Muscle layer of colon (tissue), 2 donors: ENCODE results near the gene MAP3K5.

Experiments
- H3K27ac ChIP-seq: one replicate; pipeline ENCODE4 v1.7.0; 2013; ENCODE audit warnings: low read depth, mild to moderate bottlenecking, low read length, moderate library complexity
- H3K27me3 ChIP-seq, 2 donors: one replicate each; pipeline ENCODE4 v1.7.0; 2013; ENCODE audit warnings: low read length in 2 of 2, mild to moderate bottlenecking in 2 of 2; ENCODE audit not compliant: insufficient read depth in 2 of 2, control insufficient read depth in 1 of 2
- H3K36me3 ChIP-seq: one replicate; pipeline ENCODE4 v1.7.0; 2013; ENCODE audit warnings: mild to moderate bottlenecking, low read length; ENCODE audit not compliant: insufficient read depth
- H3K4me1 ChIP-seq: one replicate; pipeline ENCODE4 v1.7.0; 2013; ENCODE audit warnings: mild to moderate bottlenecking, low read length; ENCODE audit not compliant: insufficient read depth
- H3K4me3 ChIP-seq, 2 donors: one replicate each; pipeline ENCODE4 v1.7.0; 2013; ENCODE audit warnings: low read length in 2 of 2, low read depth in 1 of 2, mild to moderate bottlenecking in 1 of 2, moderate library complexity in 1 of 2
- H3K9ac ChIP-seq: one replicate; pipeline ENCODE4 v1.7.0; 2013; ENCODE audit warnings: low read length
- H3K9me3 ChIP-seq: one replicate; pipeline ENCODE4 v1.7.0; 2013; ENCODE audit warnings: mild to moderate bottlenecking, low read length
- donor health status: abdominal sarcoma.
- donor health status: Adenocarcinoma of cecum.

The MAP3K5 gene

GRCh38 chr6:136609873-136610706, 182.2 kb downstream of the MAP3K5 start:
- Histone ChIP-seq H3K27ac (no peak overlapping the region), H3K36me3 (peaks cover 7% of the 10 kb centered on the region), H3K27me3 (no peaks in the 10 kb centered on the region), H3K9me3 (no peaks in the 10 kb centered on the region), H3K4me3 (no peak overlapping the region), H3K4me1 (no peaks in the 10 kb centered on the region), H3K9ac (no peak overlapping the region)

DNA sequence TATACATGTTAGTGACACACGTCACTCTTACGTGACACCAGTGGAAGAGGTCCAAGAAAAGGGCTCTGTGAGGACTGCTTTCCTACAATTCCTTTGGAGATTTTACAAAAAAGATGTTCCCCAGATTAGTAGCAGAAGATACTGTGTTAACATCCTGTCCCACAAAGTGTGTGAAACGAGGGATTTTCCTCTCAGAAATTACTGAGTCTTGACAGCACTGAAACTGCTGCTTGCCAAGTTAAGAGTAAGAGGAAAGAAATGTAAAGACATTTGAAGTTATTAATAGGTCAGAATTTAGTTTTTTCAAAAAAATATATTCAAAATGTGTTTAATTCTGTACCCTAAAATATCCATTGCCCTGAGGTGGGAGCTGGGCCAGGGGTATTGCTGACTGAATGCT, 183.3 kb downstream of the MAP3K5 start:
- no peaks in the 10 kb centered on the region for H3K9me3 ChIP-seq
- H3K36me3 ChIP-seq: peaks cover 7% of the 10 kb centered on the region
- no peaks in the 10 kb centered on the region for H3K4me1 ChIP-seq
- no peak overlapping the region for H3K4me3 ChIP-seq
- no peak overlapping the region for H3K27ac ChIP-seq
- no peaks in the 10 kb centered on the region for H3K27me3 ChIP-seq
- no peak overlapping the region for H3K9ac ChIP-seq

DNA sequence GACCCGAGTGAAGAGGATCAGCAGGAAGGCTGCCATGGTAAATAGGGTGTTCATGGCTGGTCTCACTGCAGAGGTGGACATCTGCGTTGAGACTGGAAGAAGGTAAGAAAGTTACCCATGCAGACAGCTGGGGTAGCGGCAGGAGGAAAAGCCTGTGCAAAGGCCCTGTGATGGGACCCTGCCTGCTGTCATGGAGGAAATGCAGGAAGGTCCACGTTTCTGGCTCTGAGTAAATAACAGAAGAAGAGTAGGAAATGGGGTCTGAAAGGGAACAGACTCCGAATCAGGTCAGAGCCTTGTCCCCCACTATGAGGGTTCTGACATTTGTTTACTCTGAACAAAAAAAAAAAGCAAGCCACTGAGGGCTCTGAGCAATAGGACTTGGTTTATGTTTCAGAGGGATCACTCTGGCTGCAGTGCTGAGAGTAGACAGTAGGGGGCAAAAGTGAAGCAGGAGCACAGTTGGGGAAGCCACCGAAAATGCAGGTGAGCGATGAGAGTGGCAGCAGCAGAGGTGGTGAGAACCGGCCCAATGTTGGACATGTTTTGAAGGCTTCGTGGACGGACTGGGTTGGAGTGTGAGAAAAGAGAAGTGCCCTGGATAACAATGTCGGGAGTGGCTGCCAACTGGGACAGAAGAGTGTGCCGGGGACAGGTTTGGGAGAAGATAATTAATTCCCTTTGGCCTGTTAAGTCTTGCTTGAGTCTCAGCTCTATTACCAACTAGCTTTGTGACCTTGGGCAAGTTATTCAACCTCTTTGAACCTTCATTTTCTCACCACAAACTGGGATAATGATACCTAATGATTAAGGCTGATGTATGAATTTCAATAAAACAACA, 184.1 kb downstream of the MAP3K5 start:
- no peaks in the 10 kb centered on the region for H3K4me1 ChIP-seq
- H3K9me3 ChIP-seq: no peaks in the 10 kb centered on the region
- no peak overlapping the region for H3K4me3 ChIP-seq
- H3K27ac ChIP-seq: no peak overlapping the region
- H3K27me3 ChIP-seq: no peaks in the 10 kb centered on the region
- no peak overlapping the region for H3K9ac ChIP-seq
- peaks cover 7% of the 10 kb centered on the region for H3K36me3 ChIP-seq

GRCh38 chr6:136607204-136607931, 184.9 kb downstream of the MAP3K5 start:
- Histone ChIP-seq H3K27me3 (no peaks in the 10 kb centered on the region), H3K4me3 (no peak overlapping the region), H3K4me1 (no peaks in the 10 kb centered on the region), H3K9ac (no peak overlapping the region), H3K9me3 (no peaks in the 10 kb centered on the region), H3K27ac (no peak overlapping the region), H3K36me3 (peaks cover 3% of the 10 kb centered on the region)

DNA sequence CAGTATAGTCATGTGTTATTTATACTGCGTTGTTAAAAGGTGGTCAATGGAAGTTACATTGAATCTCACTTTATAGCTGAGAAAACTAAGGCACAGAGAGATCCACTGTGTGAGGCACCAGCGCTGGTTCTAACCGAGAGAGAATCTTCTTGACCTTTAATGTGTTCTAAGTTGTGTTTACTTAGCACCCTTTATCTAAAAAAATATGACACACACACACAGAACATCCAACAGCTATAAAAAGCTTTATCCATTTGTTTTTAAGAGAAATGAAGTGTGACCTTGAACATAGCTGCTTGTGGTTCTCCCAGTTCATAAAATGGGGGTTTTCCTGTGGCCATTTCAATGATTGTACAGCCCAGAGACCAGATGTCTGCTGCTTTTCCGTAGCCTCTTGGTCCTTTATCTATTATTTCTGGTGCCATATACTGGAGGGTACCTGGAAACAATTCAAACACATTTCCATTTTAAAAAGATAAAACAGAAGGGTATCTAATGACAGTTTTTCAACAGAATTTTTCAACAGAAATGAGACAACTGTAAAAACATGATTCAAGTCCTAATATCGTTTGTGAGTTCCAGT, 187.3 kb downstream of the MAP3K5 start:
- Histone ChIP-seq H3K4me3 (no peak overlapping the region), H3K9me3 (no peaks in the 10 kb centered on the region), H3K27me3 (no peaks in the 10 kb centered on the region), H3K9ac (no peak overlapping the region), H3K27ac (no peak overlapping the region), H3K4me1 (peaks cover 20% of the 10 kb centered on the region), H3K36me3 (peaks cover 3% of the 10 kb centered on the region)

- Histone ChIP-seq H3K4me3 (no peak overlapping the region), H3K9me3 (no peaks in the 10 kb centered on the region), H3K27me3 (no peaks in the 10 kb centered on the region), H3K36me3 (peaks cover 3% of the 10 kb centered on the region), H3K27ac (no peak overlapping the region), H3K4me1 (peaks cover 26% of the 10 kb centered on the region), H3K9ac (no peak overlapping the region)
Observed at GRCh38 chr6:136604328-136604825, 187.9 kb downstream of the MAP3K5 start.

DNA sequence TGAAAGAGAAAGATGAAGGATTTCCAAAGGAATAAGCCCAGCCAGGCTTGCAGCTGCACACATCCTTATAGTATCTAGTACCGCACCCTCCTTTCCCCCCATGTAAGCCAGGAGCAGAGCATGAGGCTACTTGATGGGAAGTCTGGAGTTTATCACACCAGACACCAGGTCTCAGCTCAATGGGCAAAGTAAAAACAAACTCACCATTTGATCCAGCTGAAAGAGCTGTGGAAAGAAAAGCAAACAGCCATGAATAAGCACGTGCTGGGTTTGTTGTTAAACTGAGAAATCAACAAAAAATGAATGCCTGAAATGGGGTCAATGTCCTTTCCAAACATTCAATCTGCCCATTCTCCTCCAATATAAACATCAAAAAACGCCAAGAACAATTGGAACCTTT, 191.5 kb downstream of the MAP3K5 start:
- Histone ChIP-seq H3K27ac (peak overlapping the region; percentile 41), H3K36me3 (no peaks in the 10 kb centered on the region), H3K4me1 (peaks cover 35% of the 10 kb centered on the region), H3K9me3 (no peaks in the 10 kb centered on the region), H3K27me3 (no peaks in the 10 kb centered on the region), H3K4me3 (no peak overlapping the region), H3K9ac (no peak overlapping the region)

DNA sequence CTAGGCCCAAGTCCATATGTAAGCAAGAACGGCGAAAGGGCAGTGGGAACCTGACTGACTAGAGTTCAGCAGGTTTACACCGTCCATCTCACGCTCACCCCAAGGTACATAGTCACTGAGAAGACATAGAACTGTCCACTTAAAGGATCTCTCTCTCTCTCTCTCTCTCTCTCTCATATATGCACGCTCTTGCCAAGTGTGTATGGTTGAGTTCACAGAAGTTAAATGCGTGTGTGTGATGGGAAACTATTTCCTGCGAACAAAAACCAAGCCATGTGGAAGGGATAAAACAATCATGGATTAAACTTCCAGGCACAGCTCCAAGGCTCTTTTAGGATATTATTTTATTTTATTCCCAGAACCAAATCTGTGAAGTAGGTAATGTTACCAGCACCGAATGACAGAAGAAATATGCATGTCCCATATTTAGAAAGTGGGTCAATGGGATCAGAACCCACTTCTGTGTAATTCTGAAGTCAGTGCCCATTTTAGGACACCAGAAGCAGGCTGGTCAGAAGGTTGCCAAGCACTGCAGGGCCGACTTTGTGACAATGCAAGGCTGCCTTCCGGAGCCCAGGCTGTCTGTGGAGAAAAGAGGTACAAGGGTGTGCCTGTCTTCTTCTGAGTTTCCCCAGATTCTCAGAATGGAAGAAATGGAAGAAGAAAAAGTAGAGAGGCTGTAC, 192.8 kb downstream of the MAP3K5 start:
- Histone ChIP-seq H3K27me3 (no peaks in the 10 kb centered on the region), H3K36me3 (no peaks in the 10 kb centered on the region), H3K27ac (no peak overlapping the region), H3K9ac (peak overlapping the region; percentile 11), H3K4me3 (no peak overlapping the region), H3K9me3 (no peaks in the 10 kb centered on the region), H3K4me1 (peaks cover 35% of the 10 kb centered on the region)

- Histone ChIP-seq H3K4me1 (peaks cover 35% of the 10 kb centered on the region), H3K9me3 (no peaks in the 10 kb centered on the region), H3K27ac (no peak overlapping the region), H3K27me3 (no peaks in the 10 kb centered on the region), H3K9ac (no peak overlapping the region), H3K4me3 (no peak overlapping the region), H3K36me3 (no peaks in the 10 kb centered on the region)
Observed at GRCh38 chr6:136598048-136598447, 194.2 kb downstream of the MAP3K5 start.

GRCh38 chr6:136594671-136595070, 197.6 kb downstream of the MAP3K5 start:
- Histone ChIP-seq H3K4me3 (no peak overlapping the region), H3K27me3 (no peaks in the 10 kb centered on the region), H3K4me1 (peaks cover 12% of the 10 kb centered on the region), H3K36me3 (peaks cover 12% of the 10 kb centered on the region), H3K9me3 (no peaks in the 10 kb centered on the region), H3K9ac (no peak overlapping the region), H3K27ac (no peak overlapping the region)
